Large intestine (tissue), 1 donor: Measurements from ENCODE around the gene FTMT. TPM values are rescaled to one million over a fixed set of nuclear protein-coding genes. Genes with fewer than 3 reads are reported as not detected.

Experiments
- polyA plus RNA-seq: library from polyadenylated mRNA; unstranded; fragments of 120-200 nt; gene quantifications from one replicate; pipeline ENCODE4 v1.2.1, GENCODE V29; 2013

The FTMT gene
- polyA plus RNA-seq, 1 donor, result 0.07 TPM

Other genes with a start within 250 kb of the FTMT start
- gene SRFBP1, start 110.1 kb downstream of the FTMT start, polyA plus RNA-seq, result 15.4 TPM
- gene LOX, start 226.4 kb downstream of the FTMT start, polyA plus RNA-seq, result 10.9 TPM